ENCODE results near the gene PSMB3. TPM values are rescaled to one million over a fixed set of nuclear protein-coding genes. Genes with fewer than 3 reads are reported as not detected.
A peak's percentile ranks its signal among the peaks of the same experiment; 100 is the strongest.

Gene PSMB3
- total RNA-seq, 1 donor from 2014 or later = 138 TPM

DNA sequence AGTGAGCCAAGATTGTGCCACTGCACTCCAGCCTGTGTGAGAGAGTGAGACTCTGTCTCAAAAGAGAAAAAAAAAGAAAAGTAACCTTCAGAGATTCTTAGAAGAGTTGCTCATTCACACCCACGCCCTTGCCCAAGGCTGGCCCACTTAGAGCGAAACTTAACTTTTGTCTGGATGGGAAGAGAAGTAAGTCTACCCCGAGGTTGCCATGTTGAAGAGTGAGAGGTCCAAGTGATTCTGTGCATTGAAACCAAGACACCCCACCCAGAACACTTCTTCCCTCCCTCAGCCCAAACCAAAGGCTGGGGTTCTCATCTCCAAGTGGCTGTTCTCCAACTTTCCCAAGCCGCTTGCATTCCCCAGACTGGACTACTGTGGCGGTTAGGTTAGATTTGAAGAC, 24.8 kb upstream of the PSMB3 start:
- peaks cover 4% of the 10 kb centered on the region for H3K36me3 Mint-ChIP-seq (ENCODE audit: insufficient read depth)
- TF ChIP-seq, protein P1, sequence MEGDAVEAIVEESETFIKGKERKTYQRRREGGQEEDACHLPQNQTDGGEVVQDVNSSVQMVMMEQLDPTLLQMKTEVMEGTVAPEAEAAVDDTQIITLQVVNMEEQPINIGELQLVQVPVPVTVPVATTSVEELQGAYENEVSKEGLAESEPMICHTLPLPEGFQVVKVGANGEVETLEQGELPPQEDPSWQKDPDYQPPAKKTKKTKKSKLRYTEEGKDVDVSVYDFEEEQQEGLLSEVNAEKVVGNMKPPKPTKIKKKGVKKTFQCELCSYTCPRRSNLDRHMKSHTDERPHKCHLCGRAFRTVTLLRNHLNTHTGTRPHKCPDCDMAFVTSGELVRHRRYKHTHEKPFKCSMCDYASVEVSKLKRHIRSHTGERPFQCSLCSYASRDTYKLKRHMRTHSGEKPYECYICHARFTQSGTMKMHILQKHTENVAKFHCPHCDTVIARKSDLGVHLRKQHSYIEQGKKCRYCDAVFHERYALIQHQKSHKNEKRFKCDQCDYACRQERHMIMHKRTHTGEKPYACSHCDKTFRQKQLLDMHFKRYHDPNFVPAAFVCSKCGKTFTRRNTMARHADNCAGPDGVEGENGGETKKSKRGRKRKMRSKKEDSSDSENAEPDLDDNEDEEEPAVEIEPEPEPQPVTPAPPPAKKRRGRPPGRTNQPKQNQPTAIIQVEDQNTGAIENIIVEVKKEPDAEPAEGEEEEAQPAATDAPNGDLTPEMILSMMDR (IDR thresholded peaks at IDR 0.05; ENCODE audit: unreplicated experiment) = no peak
- DNase-seq (ENCODE audit: low spot score, unreplicated experiment) = no peak
- no peaks in the 10 kb centered on the region for H3K9me3 Mint-ChIP-seq (ENCODE audit: low read depth)
- H3K4me3 Mint-ChIP-seq (ENCODE audit: low read depth) = peak overlapping the region; percentile 24
- no peaks in the 10 kb centered on the region for H3K27me3 Mint-ChIP-seq
- peaks cover 6% of the 10 kb centered on the region for H3K4me1 Mint-ChIP-seq (ENCODE audit: low read depth)
- H3K27ac Mint-ChIP-seq = no peak overlapping the region

DNA sequence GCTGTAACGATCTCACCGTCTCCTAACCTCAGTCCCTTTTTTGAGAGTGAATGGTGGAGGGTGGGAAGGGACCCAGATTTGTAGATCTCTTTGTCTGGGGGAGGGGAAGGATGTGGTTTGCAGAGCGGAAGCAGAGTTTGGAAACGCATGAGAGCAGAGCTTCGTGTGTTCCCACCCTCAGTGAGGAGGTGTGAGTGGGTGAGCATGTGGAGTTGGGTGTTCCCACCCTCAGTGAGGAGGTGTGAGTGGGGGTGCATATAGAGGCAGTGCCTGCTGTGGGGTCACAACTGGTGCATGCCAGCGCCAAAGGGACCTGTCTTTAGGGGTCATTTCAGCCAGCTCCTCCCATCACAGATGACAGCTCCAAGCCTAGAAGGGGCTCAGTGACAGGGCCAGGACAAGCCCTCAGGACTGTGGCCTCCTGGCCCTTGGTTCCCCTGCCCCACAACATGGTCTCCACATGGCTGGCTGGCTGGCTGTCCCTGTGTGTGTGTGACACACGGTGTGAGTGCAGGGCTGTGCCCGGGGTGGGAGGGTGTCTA, 24.2 kb upstream of the PSMB3 start:
- Mint-ChIP-seq H3K9me3 (ENCODE audit: low read depth) (no peaks in the 10 kb centered on the region), H3K4me1 (ENCODE audit: low read depth) (peaks cover 6% of the 10 kb centered on the region), H3K4me3 (ENCODE audit: low read depth) (no peak overlapping the region), H3K36me3 (ENCODE audit: insufficient read depth) (peaks cover 6% of the 10 kb centered on the region), H3K27me3 (no peaks in the 10 kb centered on the region), H3K27ac (no peak overlapping the region)
- DNase-seq (ENCODE audit: low spot score, unreplicated experiment) = no peak
- TF ChIP-seq, protein P1 (IDR thresholded peaks at IDR 0.05; ENCODE audit: unreplicated experiment) = no peak

DNA sequence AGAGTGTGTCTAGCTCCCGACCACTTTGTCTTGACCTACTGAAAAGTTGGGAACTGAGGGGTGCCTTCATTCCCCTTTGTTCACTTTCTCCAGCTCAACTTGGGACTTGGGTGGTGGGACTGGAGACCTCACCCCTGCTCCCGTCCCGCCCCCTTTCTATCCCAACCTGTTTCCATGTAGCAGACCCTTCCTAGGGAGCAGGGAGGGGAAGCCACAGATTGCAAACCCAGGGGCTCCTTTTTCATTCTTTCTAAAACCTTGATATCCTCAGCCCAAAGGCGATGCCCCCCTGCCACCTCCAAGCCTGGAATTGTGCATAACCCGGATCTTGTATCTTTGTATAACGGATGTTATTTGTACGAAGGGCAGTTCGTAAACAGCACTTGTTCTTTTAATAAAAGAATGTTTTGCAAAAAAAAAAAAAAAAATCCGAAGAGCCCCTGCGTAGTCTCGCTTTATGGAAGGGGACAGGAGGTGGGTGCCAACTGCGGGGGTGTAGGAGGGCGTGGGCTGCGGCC, 23.1 kb upstream of the PSMB3 start:
- no peak for DNase-seq (ENCODE audit: low spot score, unreplicated experiment)
- no peaks in the 10 kb centered on the region for H3K9me3 Mint-ChIP-seq (ENCODE audit: low read depth)
- peaks cover 6% of the 10 kb centered on the region for H3K4me1 Mint-ChIP-seq (ENCODE audit: low read depth)
- H3K27ac Mint-ChIP-seq = no peak overlapping the region
- no peaks in the 10 kb centered on the region for H3K27me3 Mint-ChIP-seq
- H3K36me3 Mint-ChIP-seq (ENCODE audit: insufficient read depth) = peaks cover 6% of the 10 kb centered on the region
- TF ChIP-seq, protein P1 (IDR thresholded peaks at IDR 0.05; ENCODE audit: unreplicated experiment) = no peak
- H3K4me3 Mint-ChIP-seq (ENCODE audit: low read depth) = peak overlapping the region; percentile 68

DNA sequence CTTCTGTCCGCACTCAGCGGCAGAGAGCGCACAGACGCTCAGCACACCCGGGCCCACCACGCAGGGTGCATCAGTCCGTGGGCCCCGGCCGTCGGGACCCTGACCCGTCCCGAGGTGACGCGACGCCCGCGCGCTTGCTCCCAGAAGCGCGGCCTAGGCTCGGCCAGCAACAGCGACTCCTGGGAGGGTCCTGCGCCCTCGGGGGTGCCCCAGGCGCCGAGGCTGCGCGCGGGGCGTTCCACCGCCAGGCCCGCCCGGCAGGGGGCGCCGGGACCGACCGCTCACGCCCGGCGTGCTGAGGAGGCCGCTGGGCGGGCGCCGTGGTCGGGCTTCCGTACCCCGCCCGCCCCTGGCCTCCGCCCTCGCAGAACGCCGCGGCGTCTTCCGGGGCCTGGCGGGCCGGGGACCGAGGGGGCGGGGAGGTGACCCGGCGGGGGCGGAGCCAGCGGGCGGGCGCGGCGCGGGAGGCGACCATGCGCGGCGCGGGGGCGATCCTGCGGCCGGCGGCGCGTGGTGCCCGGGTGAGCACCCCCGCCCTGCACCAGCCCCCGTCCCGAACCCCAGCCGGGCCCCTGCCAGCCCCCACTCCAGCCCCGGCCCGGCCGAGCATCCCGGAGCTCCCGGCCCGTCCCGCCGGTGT, 22.5 kb upstream of the PSMB3 start, which contains the start of gene CISD3:
TSS of gene CISD3 (plus strand) at position 456 of the 640 bp plus-strand sequence. CDS start at position 474, 18 bp downstream.
- TF ChIP-seq, protein P1 (IDR thresholded peaks at IDR 0.05; ENCODE audit: unreplicated experiment) = peak; percentile 82
- no peaks in the 10 kb centered on the region for H3K27me3 Mint-ChIP-seq
- H3K9me3 Mint-ChIP-seq (ENCODE audit: low read depth) = no peaks in the 10 kb centered on the region
- H3K27ac Mint-ChIP-seq = peak within 1 kb of the TSS; percentile 86
- H3K4me1 Mint-ChIP-seq (ENCODE audit: low read depth) = peaks cover 6% of the 10 kb centered on the region
- peak; percentile 75 for DNase-seq (ENCODE audit: low spot score, unreplicated experiment)
- peaks cover 7% of the 10 kb centered on the region for H3K36me3 Mint-ChIP-seq (ENCODE audit: insufficient read depth)
- H3K4me3 Mint-ChIP-seq (ENCODE audit: low read depth) = peak within 1 kb of the TSS; percentile 91

DNA sequence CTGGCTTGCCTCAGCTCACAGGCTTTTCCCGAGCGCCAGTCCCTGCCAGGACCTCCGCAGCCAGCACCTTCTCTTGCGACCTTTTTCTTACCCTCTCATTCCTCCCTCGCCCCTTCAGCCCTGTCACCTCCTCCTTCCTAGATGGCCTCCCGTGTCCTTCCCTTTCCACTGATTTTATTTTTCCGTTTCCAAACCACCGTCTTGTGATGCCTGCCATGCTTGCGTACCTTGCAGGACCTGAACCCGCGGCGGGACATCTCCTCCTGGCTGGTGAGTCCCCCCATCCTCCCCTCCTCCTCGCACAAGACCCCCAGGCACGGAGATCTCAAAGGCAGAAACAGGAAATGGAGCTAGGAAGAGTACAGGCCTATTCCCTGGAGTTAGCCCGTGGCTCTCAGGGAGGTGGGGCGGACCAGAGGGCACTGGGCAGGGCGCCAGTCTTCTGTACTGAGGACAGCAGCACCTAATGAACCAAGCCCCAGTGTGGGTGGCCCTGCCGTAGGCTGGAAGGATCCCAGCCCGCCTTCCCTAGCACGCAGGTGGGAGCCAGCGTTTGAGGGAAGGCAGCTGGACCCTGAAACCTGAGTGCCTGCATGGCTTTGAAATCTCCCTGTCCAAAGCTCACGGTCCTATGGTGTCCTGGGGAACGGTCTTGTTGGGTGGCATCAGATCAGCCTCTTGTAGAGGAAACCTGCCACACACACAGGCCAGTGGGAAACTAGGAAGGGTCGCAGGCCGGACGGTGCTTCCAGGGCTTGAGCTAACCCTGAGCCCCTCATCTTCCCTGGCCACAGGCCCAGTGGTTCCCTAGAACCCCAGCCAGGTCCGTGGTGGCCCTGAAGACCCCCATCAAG, 21.8 kb upstream of the PSMB3 start:
- Mint-ChIP-seq H3K27me3 (no peaks in the 10 kb centered on the region), H3K27ac (peak overlapping the region; percentile 86), H3K36me3 (ENCODE audit: insufficient read depth) (peaks cover 10% of the 10 kb centered on the region), H3K4me1 (ENCODE audit: low read depth) (peaks cover 6% of the 10 kb centered on the region), H3K9me3 (ENCODE audit: low read depth) (no peaks in the 10 kb centered on the region), H3K4me3 (ENCODE audit: low read depth) (peak overlapping the region; percentile 91)
- no peak for DNase-seq (ENCODE audit: low spot score, unreplicated experiment)
- TF ChIP-seq, protein P1 (IDR thresholded peaks at IDR 0.05; ENCODE audit: unreplicated experiment) = no peak

Data from progenitor cell of endocrine pancreas (in vitro differentiated cells).